Peyer's patch (tissue), 4 donors: ENCODE data around the gene MIPOL1. TPM values are rescaled to one million over a fixed set of nuclear protein-coding genes. Genes with fewer than 3 reads are reported as not detected.

ENCODE experiments used
- DNase-seq, 3 donors: peaks; one replicate each; pipeline ENCODE4 v3.0.0-alpha.2; 2017 to 2019
- H3K27ac ChIP-seq, 4 donors: fragments of 200-600 bp; sonication (generic); one replicate each; pipeline ENCODE4 v1.5.1; 2016 to 2019
- H3K27me3 ChIP-seq, 2 donors: fragments of 200-600 bp; sonication (generic); one replicate each; pipeline ENCODE4 v1.5.1; 2019
- H3K36me3 ChIP-seq, 3 donors: fragments of 200-600 bp; sonication (generic); one replicate each; pipeline ENCODE4 v1.5.1; 2016 to 2019
- H3K4me1 ChIP-seq, 4 donors: fragments of 200-600 bp; sonication (generic); one replicate each; pipeline ENCODE4 v1.5.1; 2016 to 2019
- H3K4me3 ChIP-seq, 4 donors: fragments of 200-600 bp; sonication (generic); 1 replicate in 3 of 4; 2 replicates in 1 of 4; pipeline ENCODE4 v1.5.1; 2016 to 2019; ENCODE audit warnings: mild to moderate bottlenecking in 1 of 4
- H3K9me3 ChIP-seq, 4 donors: fragments of 200-600 bp; sonication (generic); one replicate each; pipeline ENCODE4 v1.5.1; 2016 to 2019; ENCODE audit warnings: mild to moderate bottlenecking in 1 of 4
- CTCF ChIP-seq, 6 experiments: fragments of 450-650 bp in 4 of 6; fragments of 200-600 bp in 2 of 6; sonication (generic) in 1 of 6; IDR thresholded peaks; one replicate each; pipeline ENCODE4 v1.5.1; 2017 to 2019; ENCODE audit warnings: antibody characterized with exemption in 6 of 6, mild to moderate bottlenecking in 3 of 6, moderate library complexity in 1 of 6
- POLR2A ChIP-seq, 2 donors: fragments of 450-650 bp; IDR thresholded peaks; one replicate each; pipeline ENCODE4 v1.5.1; 2017; ENCODE audit warnings: antibody characterized with exemption in 2 of 2, mild to moderate bottlenecking in 2 of 2, moderate library complexity in 2 of 2
- total RNA-seq, 4 donors: library from RNA; depleted of rRNA; stranded (reverse); fragments of >200 nt; gene quantifications; one replicate each; pipeline ENCODE4 v1.1.0, GENCODE V29; 2016

The MIPOL1 gene
- total RNA-seq, 4 donors from 2014 or later, result 5.6 to 42.1 (median 14.9) TPM

DNA sequence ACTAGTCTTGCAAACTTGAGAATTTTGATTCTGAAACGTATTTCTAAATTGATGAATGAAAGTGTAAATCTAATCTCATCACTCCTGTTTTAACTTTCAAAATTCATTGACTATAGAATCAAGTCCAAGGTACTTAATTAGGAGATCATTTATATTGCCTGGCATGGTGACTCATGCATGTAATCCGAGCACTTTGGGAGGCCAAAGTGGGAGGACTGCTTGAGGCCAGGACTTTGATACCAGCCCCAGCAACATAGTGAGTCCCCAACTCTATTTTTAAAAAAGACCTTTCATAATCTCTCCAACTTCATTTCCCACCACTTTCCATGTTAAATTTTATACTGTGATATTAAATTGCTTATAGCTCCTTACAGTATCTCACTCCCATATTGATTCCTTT is 3.0 kb upstream of the MIPOL1 start:
- DNase-seq, result no peak
- Histone ChIP-seq H3K4me3 (no peak overlapping the region), H3K27me3 (no peaks in the 10 kb centered on the region), H3K9me3 (no peaks in the 10 kb centered on the region), H3K27ac (no peak overlapping the region), H3K4me1 (no peaks in the 10 kb centered on the region), H3K36me3 (no peaks in the 10 kb centered on the region)
- TF ChIP-seq CTCF (IDR thresholded peaks at IDR 0.05) (no peak), POLR2A (IDR thresholded peaks at IDR 0.05) (no peak)

GRCh38 chr14:37195327-37195726 is 2.4 kb upstream of the MIPOL1 start:
- H3K9me3 ChIP-seq, result no peaks in the 10 kb centered on the region
- H3K36me3 ChIP-seq, result no peaks in the 10 kb centered on the region
- no peaks in the 10 kb centered on the region for H3K4me1 ChIP-seq
- H3K4me3 ChIP-seq, result no peak overlapping the region
- H3K27ac ChIP-seq, result no peak overlapping the region
- no peaks in the 10 kb centered on the region for H3K27me3 ChIP-seq
- TF ChIP-seq POLR2A (IDR thresholded peaks at IDR 0.05) (no peak), CTCF (IDR thresholded peaks at IDR 0.05) (no peak)
- no peak for DNase-seq

DNA sequence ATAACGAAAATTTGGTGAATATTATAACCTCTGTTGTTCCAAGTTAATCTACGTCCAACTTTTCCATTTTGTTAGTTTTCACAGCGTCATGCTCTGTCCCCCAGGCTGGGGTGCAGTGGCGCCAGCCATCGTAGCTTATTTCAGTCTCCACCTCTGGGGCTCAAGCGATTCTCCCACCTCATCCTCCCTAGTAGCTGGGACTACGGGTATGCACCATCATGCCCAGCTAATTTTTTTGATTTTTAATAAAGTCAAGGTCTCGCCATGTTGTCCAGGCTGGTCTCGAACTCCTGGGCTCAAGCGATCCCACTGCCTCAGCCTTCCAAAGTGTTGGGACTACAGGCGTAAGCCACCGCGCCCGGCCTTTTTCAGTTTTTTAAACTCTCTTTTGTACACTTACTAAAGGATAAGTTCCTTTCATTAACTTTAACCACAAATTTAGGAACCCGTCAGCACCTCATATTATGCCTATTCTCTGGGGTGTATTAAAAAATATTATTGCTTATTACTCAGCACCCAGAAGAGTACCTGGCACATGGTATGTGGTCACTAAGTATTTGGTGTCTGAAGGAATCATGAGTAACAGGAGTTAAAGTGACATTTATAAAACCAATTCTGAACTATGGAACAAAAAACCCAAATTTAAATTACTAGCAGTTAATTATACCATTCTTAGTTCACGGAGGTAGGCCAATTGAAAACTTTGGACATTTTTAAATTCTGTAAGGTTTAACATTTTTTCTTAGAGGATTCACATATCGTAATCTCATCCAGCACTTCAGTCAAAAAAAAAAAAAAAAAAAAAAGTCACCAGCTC is 925 bp upstream of the MIPOL1 start:
- TF ChIP-seq CTCF (IDR thresholded peaks at IDR 0.05), result no peak
- TF ChIP-seq POLR2A (IDR thresholded peaks at IDR 0.05), result no peak
- DNase-seq, result no peak

GRCh38 chr14:37198273-37198598 is 499 bp downstream of the MIPOL1 start:
- Histone ChIP-seq H3K27ac (peak overlapping the region; percentile 6 to 88 (median 61)), H3K27me3 (no peaks in the 10 kb centered on the region), H3K4me3 (peak overlapping the region in 3 of 4 donors; percentile 19 to 79 (median 78)), H3K36me3 (no peaks in the 10 kb centered on the region), H3K9me3 (no peaks in the 10 kb centered on the region), H3K4me1 (no peaks in the 10 kb centered on the region)
- TF ChIP-seq POLR2A (IDR thresholded peaks at IDR 0.05), result no peak
- TF ChIP-seq CTCF (IDR thresholded peaks at IDR 0.05), result no peak
- DNase-seq, result no peak

More for the DNA sequence above, 925 bp upstream of the MIPOL1 start:
- Histone ChIP-seq H3K36me3 (no peaks in the 10 kb centered on the region), H3K4me1 (no peaks in the 10 kb centered on the region), H3K27me3 (no peaks in the 10 kb centered on the region), H3K4me3 (peak overlapping the region in 3 of 4 donors; percentile 19 to 79 (median 78)), H3K9me3 (no peaks in the 10 kb centered on the region), H3K27ac (peak overlapping the region in 3 of 4 donors; percentile 37 to 88 (median 85))

- Histone ChIP-seq H3K27me3 (no peaks in the 10 kb centered on the region), H3K27ac (no peak overlapping the region), H3K36me3 (no peaks in the 10 kb centered on the region), H3K9me3 (no peaks in the 10 kb centered on the region), H3K4me1 (no peaks in the 10 kb centered on the region), H3K4me3 (peak overlapping the region in 1 of 4 donors; percentile 79)
- no peak for DNase-seq
- TF ChIP-seq POLR2A (IDR thresholded peaks at IDR 0.05), result no peak
These were observed 1.2 kb downstream of the MIPOL1 start for GRCh38 chr14:37198907-37199306.

GRCh38 chr14:37201724-37202123 is 4.0 kb downstream of the MIPOL1 start:
- peaks cover 0 to 13% (median 4%) of the 10 kb centered on the region in 4 donors for H3K9me3 ChIP-seq
- H3K27me3 ChIP-seq, result no peaks in the 10 kb centered on the region
- no peak for DNase-seq
- no peaks in the 10 kb centered on the region for H3K4me1 ChIP-seq
- TF ChIP-seq POLR2A (IDR thresholded peaks at IDR 0.05), result no peak
- TF ChIP-seq CTCF (IDR thresholded peaks at IDR 0.05), result no peak
- no peak overlapping the region for H3K27ac ChIP-seq
- H3K4me3 ChIP-seq, result no peak overlapping the region
- no peaks in the 10 kb centered on the region for H3K36me3 ChIP-seq
